OCI-LY1 (cell line): ENCODE data around the gene SMIM29.

ENCODE experiments used
- H2AFZ ChIP-seq: fragments of 200-600 bp; sonication (generic), shearing (Covaris generic); 2 replicates; pipeline ENCODE4 v1.6.0; 2014; ENCODE audit warnings: antibody characterized with exemption, mild to moderate bottlenecking, low read length
- H3F3A ChIP-seq: fragments of 200-600 bp; sonication (generic), shearing (Covaris generic); 2 replicates; pipeline ENCODE4 v1.6.0; 2014; ENCODE audit warnings: mild to moderate bottlenecking, antibody characterized with exemption, low read length, moderate library complexity; ENCODE audit not compliant: insufficient read depth
- H3K27ac ChIP-seq: fragments of 200-600 bp; sonication (generic); 2 replicates; pipeline ENCODE4 v1.5.1; 2014; ENCODE audit warnings: low read length, mixed run types, mild to moderate bottlenecking, low read depth; ENCODE audit not compliant: poor library complexity, severe bottlenecking
- H3K27me3 ChIP-seq: fragments of 200-600 bp; sonication (generic); 2 replicates; pipeline ENCODE4 v1.6.0; 2014; ENCODE audit warnings: antibody characterized with exemption, mild to moderate bottlenecking, low read length, moderate library complexity; ENCODE audit not compliant: insufficient read depth
- H3K36me3 ChIP-seq: fragments of 200-600 bp; sonication (generic); 2 replicates; pipeline ENCODE4 v1.6.1; 2014; ENCODE audit warnings: mild to moderate bottlenecking, antibody characterized with exemption, low read length, moderate library complexity, mixed read lengths; ENCODE audit not compliant: insufficient read depth
- H3K4me1 ChIP-seq: fragments of 200-600 bp; sonication (generic); 2 replicates; pipeline ENCODE4 v1.5.1; 2014; ENCODE audit warnings: mild to moderate bottlenecking, low read length, moderate library complexity; ENCODE audit not compliant: insufficient read depth, severe bottlenecking
- H3K4me2 ChIP-seq: fragments of 200-600 bp; sonication (generic), shearing (Covaris generic); 2 replicates; pipeline ENCODE4 v1.6.1; 2014; ENCODE audit warnings: low read length
- H3K4me3 ChIP-seq: fragments of 200-600 bp; sonication (generic); 2 replicates; pipeline ENCODE4 v1.5.1; 2014; ENCODE audit warnings: low read length, low read depth, mild to moderate bottlenecking, mixed read lengths; ENCODE audit not compliant: poor library complexity, severe bottlenecking
- H3K79me2 ChIP-seq: fragments of 200-600 bp; shearing (Covaris generic); 2 replicates; pipeline ENCODE4 v1.6.1; 2016; ENCODE audit warnings: mixed run types, low read length, mixed read lengths; ENCODE audit not compliant: insufficient read depth
- H3K9ac ChIP-seq: fragments of 200-600 bp; sonication (generic), shearing (Covaris generic); 2 replicates; pipeline ENCODE4 v1.6.1; 2014; ENCODE audit warnings: mild to moderate bottlenecking, low read length, mixed read lengths
- H3K9me2 ChIP-seq: fragments of 200-600 bp; sonication (generic), shearing (Covaris generic); 2 replicates; pipeline ENCODE4 v1.6.1; 2014; ENCODE audit warnings: low read depth, mild to moderate bottlenecking, low read length, mixed read lengths
- H3K9me3 ChIP-seq: fragments of 200-600 bp; shearing (Covaris generic); 2 replicates; pipeline ENCODE4 v1.6.1; 2014; ENCODE audit warnings: low read length, mixed read lengths
- H4K20me1 ChIP-seq: fragments of 200-600 bp; sonication (generic), shearing (Covaris generic); 2 replicates; pipeline ENCODE4 v1.6.0; 2016; ENCODE audit warnings: mild to moderate bottlenecking, low read length; ENCODE audit not compliant: insufficient read depth
- EZH2 ChIP-seq: fragments of 200-600 bp; sonication (generic), shearing (Covaris generic); IDR thresholded peaks from 2 replicates; pipeline ENCODE4 v1.8.0; 2017; ENCODE audit warnings: borderline replicate concordance, mixed run types, mild to moderate bottlenecking, antibody characterized with exemption, low read length, moderate library complexity, mixed read lengths
- TF ChIP-seq, protein P1 (sequence below): fragments of 200-600 bp; sonication (generic), shearing (Covaris generic); IDR thresholded peaks from 2 replicates; pipeline ENCODE4 v1.5.1; 2017; ENCODE audit warnings: mild to moderate bottlenecking, antibody characterized with exemption, low read length, moderate library complexity, mixed read lengths

Gene SMIM29

DNA sequence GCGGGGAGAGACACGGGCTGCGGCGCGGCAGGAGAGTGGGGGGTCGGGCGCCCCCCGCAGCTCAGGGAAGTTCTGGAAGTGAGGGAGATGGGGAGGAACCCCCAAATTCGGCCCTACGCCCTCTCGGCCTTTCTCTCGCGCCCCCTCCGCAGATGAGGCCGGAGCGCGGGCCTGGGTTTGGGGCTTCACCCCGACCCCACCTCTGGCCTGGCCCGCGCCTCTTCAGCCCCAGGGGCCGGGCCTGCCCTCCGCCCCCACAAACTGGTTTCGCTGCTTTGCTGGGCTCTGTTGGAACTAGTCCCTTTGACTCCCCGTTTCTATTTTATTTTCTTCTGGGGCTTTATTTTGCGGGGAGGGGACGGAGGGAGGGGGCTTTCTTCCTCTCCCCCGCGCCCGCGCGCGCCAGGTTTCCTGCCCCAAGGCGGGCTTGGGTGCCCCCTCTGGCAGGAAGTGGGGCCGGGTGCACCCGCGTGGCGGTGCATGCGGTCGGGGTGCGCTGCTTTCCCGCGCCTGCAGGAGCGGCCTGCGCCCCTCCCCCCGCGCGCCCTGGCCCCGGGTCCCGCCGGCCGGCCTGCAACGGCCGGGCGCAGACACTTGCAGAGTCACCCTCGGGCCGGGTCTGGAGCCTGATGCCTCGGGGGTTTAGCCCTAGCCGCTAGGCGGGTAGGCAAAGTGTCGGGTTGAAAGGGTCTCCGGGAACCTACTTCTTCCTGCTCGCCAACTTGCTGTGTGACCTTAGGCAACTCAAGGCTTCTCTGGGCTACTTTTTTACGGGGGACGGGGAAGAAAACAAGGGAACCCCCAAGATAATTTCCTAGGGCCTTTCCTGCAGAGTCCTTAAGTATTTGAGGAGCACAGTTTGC is 10.9 kb downstream of the SMIM29 start:
- peaks cover 32% of the 10 kb centered on the region for H3K79me2 ChIP-seq
- peak overlapping the region; percentile 93 for H3K9ac ChIP-seq
- peak overlapping the region; percentile 75 for H3K4me3 ChIP-seq
- H3K36me3 ChIP-seq, result peaks cover 54% of the 10 kb centered on the region
- H4K20me1 ChIP-seq, result no peaks in the 10 kb centered on the region
- no peaks in the 10 kb centered on the region for H3K27me3 ChIP-seq
- no peaks in the 10 kb centered on the region for H3K9me3 ChIP-seq
- peak overlapping the region; percentile 80 for H3K4me2 ChIP-seq
- peaks cover 43% of the 10 kb centered on the region for H3K4me1 ChIP-seq
- H3F3A ChIP-seq, result peaks cover 6% of the 10 kb centered on the region; the same call in 1 of the 2 replicates
- no peaks in the 10 kb centered on the region for H3K9me2 ChIP-seq
- H2AFZ ChIP-seq, result no peak overlapping the region
- TF ChIP-seq, protein P1, sequence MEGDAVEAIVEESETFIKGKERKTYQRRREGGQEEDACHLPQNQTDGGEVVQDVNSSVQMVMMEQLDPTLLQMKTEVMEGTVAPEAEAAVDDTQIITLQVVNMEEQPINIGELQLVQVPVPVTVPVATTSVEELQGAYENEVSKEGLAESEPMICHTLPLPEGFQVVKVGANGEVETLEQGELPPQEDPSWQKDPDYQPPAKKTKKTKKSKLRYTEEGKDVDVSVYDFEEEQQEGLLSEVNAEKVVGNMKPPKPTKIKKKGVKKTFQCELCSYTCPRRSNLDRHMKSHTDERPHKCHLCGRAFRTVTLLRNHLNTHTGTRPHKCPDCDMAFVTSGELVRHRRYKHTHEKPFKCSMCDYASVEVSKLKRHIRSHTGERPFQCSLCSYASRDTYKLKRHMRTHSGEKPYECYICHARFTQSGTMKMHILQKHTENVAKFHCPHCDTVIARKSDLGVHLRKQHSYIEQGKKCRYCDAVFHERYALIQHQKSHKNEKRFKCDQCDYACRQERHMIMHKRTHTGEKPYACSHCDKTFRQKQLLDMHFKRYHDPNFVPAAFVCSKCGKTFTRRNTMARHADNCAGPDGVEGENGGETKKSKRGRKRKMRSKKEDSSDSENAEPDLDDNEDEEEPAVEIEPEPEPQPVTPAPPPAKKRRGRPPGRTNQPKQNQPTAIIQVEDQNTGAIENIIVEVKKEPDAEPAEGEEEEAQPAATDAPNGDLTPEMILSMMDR, result peak; percentile 46
- TF ChIP-seq EZH2, result no peak
- H3K27ac ChIP-seq, result peak overlapping the region; percentile 84

DNA sequence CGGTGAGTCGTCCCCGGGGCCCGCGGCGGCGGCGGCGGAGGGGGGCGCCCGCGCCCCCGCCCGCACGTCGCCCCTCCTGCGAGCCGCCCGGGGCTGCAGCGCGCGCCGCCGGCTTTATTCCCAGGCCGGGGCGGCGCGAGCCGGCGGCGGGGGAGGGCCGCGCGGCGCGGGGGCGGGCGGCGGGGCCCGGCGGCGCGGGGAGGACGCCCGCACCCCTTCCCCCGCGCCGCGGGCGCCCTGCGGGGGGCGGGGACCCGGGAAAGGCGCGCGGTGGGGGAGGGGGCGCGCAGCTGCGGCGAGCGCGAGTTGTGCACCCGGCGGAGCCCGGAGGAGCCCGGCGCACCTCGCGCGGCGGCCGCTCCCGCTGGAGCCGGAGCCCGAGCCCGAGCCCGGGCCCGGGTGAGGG is 11.5 kb downstream of the SMIM29 start:
- Histone ChIP-seq H3K9ac (peak overlapping the region; percentile 93), H2AFZ (no peak overlapping the region), H3K27ac (peak overlapping the region; percentile 84), H3K4me2 (peak overlapping the region; percentile 80), H3K79me2 (peaks cover 32% of the 10 kb centered on the region), H3F3A (peaks cover 6% of the 10 kb centered on the region; the same call in 1 of the 2 replicates), H4K20me1 (no peaks in the 10 kb centered on the region), H3K4me1 (peaks cover 40% of the 10 kb centered on the region), H3K36me3 (peaks cover 48% of the 10 kb centered on the region), H3K4me3 (peak overlapping the region; percentile 75), H3K27me3 (no peaks in the 10 kb centered on the region), H3K9me3 (no peaks in the 10 kb centered on the region), H3K9me2 (no peaks in the 10 kb centered on the region)
- TF ChIP-seq, protein P1, result no peak
- no peak for TF ChIP-seq EZH2

DNA sequence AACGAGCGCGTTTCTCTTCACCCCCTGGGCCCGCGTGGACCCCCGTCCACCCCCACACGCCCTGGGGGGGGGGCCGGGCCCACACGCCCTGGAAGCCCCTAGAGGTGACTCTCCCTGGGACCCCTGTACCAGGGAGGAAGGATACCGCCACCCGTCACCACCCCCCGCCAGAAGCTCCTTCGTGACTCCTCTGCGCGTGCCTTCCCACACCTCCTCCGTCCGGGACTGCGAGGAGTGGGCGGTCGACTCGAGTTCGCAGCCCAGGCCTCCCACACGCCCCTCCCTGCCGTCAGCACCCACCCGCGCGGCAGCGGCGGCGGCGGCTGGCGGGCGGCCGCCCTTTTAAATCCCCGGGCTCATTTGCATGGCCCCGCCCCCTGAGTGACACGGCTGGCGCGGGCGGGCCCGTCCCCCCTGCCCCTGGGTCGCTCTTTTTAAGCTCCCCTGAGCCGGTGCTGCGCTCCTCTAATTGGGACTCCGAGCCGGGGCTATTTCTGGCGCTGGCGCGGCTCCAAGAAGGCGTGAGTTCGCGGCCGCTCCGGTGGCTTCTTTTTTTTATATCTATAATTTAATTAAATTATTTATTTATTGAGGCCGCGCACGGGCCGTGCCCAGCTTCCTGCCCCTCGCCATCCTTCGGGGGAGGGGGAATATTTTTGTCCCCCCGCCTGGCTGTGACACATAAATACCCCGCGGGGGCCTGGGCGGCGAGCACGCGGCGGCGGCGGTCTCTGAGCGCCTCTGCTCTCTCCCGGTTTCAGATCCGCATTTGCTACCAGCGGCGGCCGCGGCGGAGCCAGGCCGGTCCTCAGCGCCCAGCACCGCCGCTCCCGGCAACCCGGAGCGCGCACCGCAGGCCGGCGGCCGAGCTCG is 12.1 kb downstream of the SMIM29 start, which contains the start of gene HMGA1:
TSS of gene HMGA1 (plus strand) at position 431 of the 873 bp plus-strand sequence. CDS start 3,908 bp downstream, outside the sequence.
- peaks cover under 1% of the 10 kb centered on the region; the same call in 1 of the 2 replicates for H3F3A ChIP-seq
- no peaks in the 10 kb centered on the region for H4K20me1 ChIP-seq
- peak within 1 kb of the TSS; percentile 75 for H3K4me3 ChIP-seq
- no peaks in the 10 kb centered on the region for H3K27me3 ChIP-seq
- H3K27ac ChIP-seq, result peak within 1 kb of the TSS; percentile 92
- H3K9me3 ChIP-seq, result no peaks in the 10 kb centered on the region
- TF ChIP-seq, protein P1, result no peak; the same call in 1 of the 2 replicates
- TF ChIP-seq EZH2, result no peak
- H3K9me2 ChIP-seq, result no peaks in the 10 kb centered on the region
- peaks cover 41% of the 10 kb centered on the region for H3K36me3 ChIP-seq
- peak within 1 kb of the TSS; percentile 93 for H3K9ac ChIP-seq
- H2AFZ ChIP-seq, result no peak within 1 kb of the TSS
- H3K4me2 ChIP-seq, result peak within 1 kb of the TSS; percentile 80
- peaks cover 32% of the 10 kb centered on the region for H3K79me2 ChIP-seq
- peaks cover 40% of the 10 kb centered on the region for H3K4me1 ChIP-seq
